Heart left ventricle (tissue), 13 donors: ENCODE data around the gene STK26.

Source experiments
- POLR2A ChIP-seq, 2 donors: fragments of 450-650 bp; IDR thresholded peaks; one replicate each; pipeline ENCODE4 v1.6.1; 2017; ENCODE audit warnings: antibody characterized with exemption in 2 of 2, mild to moderate bottlenecking in 2 of 2, moderate library complexity in 2 of 2
- TF ChIP-seq, protein P1 (sequence below), 12 donors: fragments of 200-600 bp; sonication (generic) in 4 of 12; IDR thresholded peaks; one replicate each; pipeline versions ENCODE4 v1.5.0 to v1.8.0; 2018 to 2022; ENCODE audit warnings: antibody characterized with exemption in 12 of 12, mild to moderate bottlenecking in 5 of 12
- donor health status: ischemic (EF 13 %, LVEDD 7.1; RV severe dilation, severe dysfunction).
- donor health status: DM: no; HTN: yes; CAD: no.
- donor health status: DM: no; HTN: no; CAD: no.
- donor health status: ischemic (EF 25% LVEDD 6.9; RV normal size, moderate dysfunction).
- donor health status: ischemic (EF 25% LVEDD 5.7; RV mildly dilated, moderate dysfunction).
- donor health status: ischemic (EF 35%, LVEDD 5.7; RV mildly dilated, moderate dysfunction).
- donor health status: nonischemic (EF 11% LVEDD 7.7; RV severe dilation, severe dysfunction).
- donor health status: DM: yes; HTN: yes; CAD: no.
- donor health status: PGD.
- donor health status: ischemic (EF 29% LVEDD 5.4; RV normal size, mild dysfunction).
- donor health status: nonischemic (EF 23%, LVEDD 6.1; RV moderate dilation, normal function).

DNA sequence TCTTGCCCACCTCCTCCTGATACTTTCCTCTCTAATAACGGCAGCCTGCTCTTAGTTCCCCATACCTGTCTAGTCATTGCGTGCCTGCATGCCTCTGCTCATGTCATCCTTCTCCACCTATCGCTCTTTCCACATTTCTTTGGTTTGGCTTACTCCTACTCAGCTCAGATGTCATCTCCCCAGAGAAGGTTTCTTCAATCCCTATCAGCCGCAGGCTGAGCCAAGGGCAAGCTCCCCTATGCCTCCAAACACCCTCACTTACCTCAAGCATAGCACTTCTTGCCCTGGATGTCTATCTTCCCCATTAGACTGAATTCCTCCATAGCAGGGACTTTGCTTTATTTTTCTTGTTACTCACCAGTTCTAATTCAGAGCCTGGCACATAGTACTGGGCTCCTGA lies 78.1 kb downstream of the STK26 start:
- TF ChIP-seq, protein P1, sequence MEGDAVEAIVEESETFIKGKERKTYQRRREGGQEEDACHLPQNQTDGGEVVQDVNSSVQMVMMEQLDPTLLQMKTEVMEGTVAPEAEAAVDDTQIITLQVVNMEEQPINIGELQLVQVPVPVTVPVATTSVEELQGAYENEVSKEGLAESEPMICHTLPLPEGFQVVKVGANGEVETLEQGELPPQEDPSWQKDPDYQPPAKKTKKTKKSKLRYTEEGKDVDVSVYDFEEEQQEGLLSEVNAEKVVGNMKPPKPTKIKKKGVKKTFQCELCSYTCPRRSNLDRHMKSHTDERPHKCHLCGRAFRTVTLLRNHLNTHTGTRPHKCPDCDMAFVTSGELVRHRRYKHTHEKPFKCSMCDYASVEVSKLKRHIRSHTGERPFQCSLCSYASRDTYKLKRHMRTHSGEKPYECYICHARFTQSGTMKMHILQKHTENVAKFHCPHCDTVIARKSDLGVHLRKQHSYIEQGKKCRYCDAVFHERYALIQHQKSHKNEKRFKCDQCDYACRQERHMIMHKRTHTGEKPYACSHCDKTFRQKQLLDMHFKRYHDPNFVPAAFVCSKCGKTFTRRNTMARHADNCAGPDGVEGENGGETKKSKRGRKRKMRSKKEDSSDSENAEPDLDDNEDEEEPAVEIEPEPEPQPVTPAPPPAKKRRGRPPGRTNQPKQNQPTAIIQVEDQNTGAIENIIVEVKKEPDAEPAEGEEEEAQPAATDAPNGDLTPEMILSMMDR (IDR thresholded peaks at IDR 0.05): no peak
- TF ChIP-seq POLR2A (IDR thresholded peaks at IDR 0.05): no peak
